Measurements from ENCODE around the gene MTPN.

DNA sequence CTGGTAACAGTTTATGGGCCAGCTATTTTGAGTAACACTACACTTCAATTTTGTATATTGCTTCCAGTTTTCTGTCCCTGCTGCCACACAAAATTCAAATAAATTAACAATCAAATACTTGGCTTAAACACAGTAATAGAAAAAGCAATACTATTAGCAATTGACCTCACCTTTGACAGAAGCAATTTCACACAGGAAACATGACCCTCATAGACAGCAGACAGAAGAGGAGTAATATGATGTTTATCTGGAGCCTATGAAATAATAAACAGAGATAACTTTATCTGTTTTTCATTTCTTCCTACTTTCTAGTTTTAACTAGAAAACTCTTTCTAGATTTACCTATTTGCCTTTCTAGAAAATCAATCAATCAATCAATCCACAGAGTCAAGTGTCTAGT is 26.7 kb downstream of the MTPN start:
- no peak for TF ChIP-seq POLR2A (IDR thresholded peaks at IDR 0.05)
- TF ChIP-seq, protein P1, sequence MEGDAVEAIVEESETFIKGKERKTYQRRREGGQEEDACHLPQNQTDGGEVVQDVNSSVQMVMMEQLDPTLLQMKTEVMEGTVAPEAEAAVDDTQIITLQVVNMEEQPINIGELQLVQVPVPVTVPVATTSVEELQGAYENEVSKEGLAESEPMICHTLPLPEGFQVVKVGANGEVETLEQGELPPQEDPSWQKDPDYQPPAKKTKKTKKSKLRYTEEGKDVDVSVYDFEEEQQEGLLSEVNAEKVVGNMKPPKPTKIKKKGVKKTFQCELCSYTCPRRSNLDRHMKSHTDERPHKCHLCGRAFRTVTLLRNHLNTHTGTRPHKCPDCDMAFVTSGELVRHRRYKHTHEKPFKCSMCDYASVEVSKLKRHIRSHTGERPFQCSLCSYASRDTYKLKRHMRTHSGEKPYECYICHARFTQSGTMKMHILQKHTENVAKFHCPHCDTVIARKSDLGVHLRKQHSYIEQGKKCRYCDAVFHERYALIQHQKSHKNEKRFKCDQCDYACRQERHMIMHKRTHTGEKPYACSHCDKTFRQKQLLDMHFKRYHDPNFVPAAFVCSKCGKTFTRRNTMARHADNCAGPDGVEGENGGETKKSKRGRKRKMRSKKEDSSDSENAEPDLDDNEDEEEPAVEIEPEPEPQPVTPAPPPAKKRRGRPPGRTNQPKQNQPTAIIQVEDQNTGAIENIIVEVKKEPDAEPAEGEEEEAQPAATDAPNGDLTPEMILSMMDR (IDR thresholded peaks at IDR 0.05), result no peak
- TF ChIP-seq EP300 (IDR thresholded peaks at IDR 0.05), result no peak
- TF ChIP-seq POLR2AphosphoS5 (IDR thresholded peaks at IDR 0.05), result no peak
